Spinal cord (tissue), 10 donors: ENCODE measurements around the gene SLC13A4. TPM values are rescaled to one million over a fixed set of nuclear protein-coding genes. Genes with fewer than 3 reads are reported as not detected.

Experiments used
- DNase-seq, 6 donors: peaks; one replicate each; pipeline versions ENCODE4 v3.0.0 to v3.0.0-alpha.2; 2013 to 2015; ENCODE audit warnings: low spot score in 6 of 6, low read depth in 4 of 6
- H3K27ac ChIP-seq: one replicate; pipeline ENCODE4 v1.5.1; 2013; ENCODE audit warnings: low read depth, low read length, control low read depth
- H3K27me3 ChIP-seq: one replicate; pipeline ENCODE4 v1.6.1; 2013; ENCODE audit warnings: low read length; ENCODE audit not compliant: control insufficient read depth, insufficient read depth
- H3K36me3 ChIP-seq: one replicate; pipeline ENCODE4 v1.6.1; 2013; ENCODE audit warnings: low read length; ENCODE audit not compliant: control insufficient read depth, insufficient read depth
- H3K4me1 ChIP-seq: one replicate; pipeline ENCODE4 v1.6.1; 2013; ENCODE audit warnings: low read length; ENCODE audit not compliant: control insufficient read depth, insufficient read depth
- H3K4me3 ChIP-seq: one replicate; pipeline ENCODE4 v1.5.1; 2013; ENCODE audit warnings: low read depth, low read length, control low read depth
- H3K9me3 ChIP-seq: one replicate; pipeline ENCODE4 v1.6.1; 2013; ENCODE audit warnings: low read length; ENCODE audit not compliant: control insufficient read depth, insufficient read depth
- WGBS: methylation state at CpG from one replicate; pipeline ENCODE4 v1.1.5; 2013; ENCODE audit warnings: missing lambda C conversion rate; ENCODE audit not compliant: insufficient coverage; 5-methylcytosine and 5-hydroxymethylcytosine counted together
- polyA plus RNA-seq, 2 donors: library from polyadenylated mRNA; unstranded; fragments of 120-200 nt; gene quantifications; one replicate each; pipeline ENCODE4 v1.2.1, GENCODE V29; 2013; ENCODE audit not compliant: insufficient read length in 2 of 2
- total RNA-seq, 2 donors: library from RNA; depleted of rRNA in 1 of 2; stranded (reverse); fragments of 120-200 nt in 1 of 2; fragments of >200 nt in 1 of 2; gene quantifications; one replicate each; pipeline versions ENCODE4 v1.2.3 to v1.2.4, GENCODE V29; 2013 to 2014
- donor health status: healthy.

The SLC13A4 gene
- total and polyA plus RNA-seq, 4 donors = 5.0 to 936 (median 106) TPM

GRCh38 chr7:135755351-135755753, 27.4 kb upstream of the SLC13A4 start:
- DNase-seq = peak in 1 of 6 donors; percentile 36
- WGBS = 84% methylated on average over 11 of the region's 11 CpGs
- H3K4me3 ChIP-seq = no peak overlapping the region
- no peak overlapping the region for H3K27ac ChIP-seq
- no peaks in the 10 kb centered on the region for H3K27me3 ChIP-seq
- no peaks in the 10 kb centered on the region for H3K36me3 ChIP-seq
- H3K9me3 ChIP-seq = no peaks in the 10 kb centered on the region
- H3K4me1 ChIP-seq = no peaks in the 10 kb centered on the region

DNA sequence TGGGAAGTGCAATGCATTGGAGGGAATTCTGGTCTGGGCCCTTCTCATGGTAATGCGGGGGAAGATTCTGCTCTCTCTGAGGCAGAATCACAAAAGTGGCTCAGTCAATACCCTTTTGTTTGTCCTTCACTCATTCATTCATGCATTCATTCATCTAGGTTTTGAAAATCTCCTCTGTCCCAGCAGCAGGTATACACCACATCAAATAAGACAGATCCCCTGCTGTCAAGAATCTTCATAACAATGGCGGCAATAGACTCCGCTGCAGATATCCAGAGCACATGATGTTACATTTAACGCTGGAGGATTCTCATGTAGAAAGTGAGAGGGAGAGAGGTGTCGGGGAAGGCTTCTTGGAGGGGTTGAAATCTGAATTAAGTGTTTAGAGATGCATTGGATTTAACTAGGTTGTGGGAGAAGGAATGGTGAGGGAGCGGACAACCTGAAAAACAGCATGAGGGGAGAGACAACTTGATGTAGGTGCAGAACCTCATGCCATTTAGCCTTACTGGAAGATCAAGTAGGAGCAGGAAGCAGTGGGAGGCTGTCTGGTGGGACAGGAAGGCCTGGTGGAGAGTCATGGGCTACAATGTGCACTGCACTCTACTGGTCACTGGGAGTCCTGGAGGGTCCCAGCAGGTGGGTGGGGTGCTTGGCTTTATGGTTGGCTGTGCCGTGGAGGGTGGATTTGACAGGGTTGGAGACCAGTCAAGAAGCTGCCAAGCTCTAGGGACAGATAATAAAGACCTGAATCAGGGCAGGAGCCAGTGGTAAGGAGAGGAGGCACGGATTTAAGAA, 25.8 kb upstream of the SLC13A4 start:
- 81% methylated on average over 6 of the region's 8 CpGs for WGBS
- Histone ChIP-seq H3K27ac (no peak overlapping the region), H3K4me3 (no peak overlapping the region), H3K9me3 (no peaks in the 10 kb centered on the region), H3K36me3 (no peaks in the 10 kb centered on the region), H3K4me1 (no peaks in the 10 kb centered on the region), H3K27me3 (no peaks in the 10 kb centered on the region)
- no peak for DNase-seq

DNA sequence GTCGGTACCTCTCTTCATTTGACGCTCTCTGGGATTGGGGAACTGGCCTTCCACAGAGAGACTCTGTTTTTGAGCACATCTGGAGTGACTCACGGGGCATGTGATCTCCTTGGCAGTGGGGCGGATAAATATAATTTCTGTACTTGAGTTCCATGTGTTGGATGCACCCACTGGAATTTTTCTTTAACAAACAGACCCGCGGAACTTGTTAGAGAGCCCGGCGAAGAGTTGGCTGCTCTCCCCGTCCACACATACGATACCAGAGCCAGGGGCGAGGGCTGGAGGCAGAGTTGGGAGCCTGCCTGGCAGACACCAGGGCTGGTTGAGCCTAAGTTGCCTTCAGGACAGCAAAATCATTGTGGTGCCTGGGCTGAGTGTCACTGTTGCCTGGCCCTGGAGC, 20.8 kb upstream of the SLC13A4 start, which contains the start of gene FAM180A:
FAM180A (minus strand) TSS at position 44 of the 400 bp plus-strand sequence. CDS start 233 bp downstream, outside the sequence.
- Histone ChIP-seq H3K27me3 (no peaks in the 10 kb centered on the region), H3K27ac (no peak within 1 kb of the TSS), H3K9me3 (no peaks in the 10 kb centered on the region), H3K4me3 (no peak within 1 kb of the TSS), H3K4me1 (peaks cover 6% of the 10 kb centered on the region), H3K36me3 (no peaks in the 10 kb centered on the region)
- WGBS = 85% methylated on average over 10 of the region's 11 CpGs
- peak in 1 of 6 donors; percentile 28 for DNase-seq

GRCh38 chr7:135747366-135747765, 19.4 kb upstream of the SLC13A4 start:
- Histone ChIP-seq H3K27me3 (no peaks in the 10 kb centered on the region), H3K4me1 (peaks cover 6% of the 10 kb centered on the region), H3K4me3 (no peak overlapping the region), H3K27ac (no peak overlapping the region), H3K36me3 (no peaks in the 10 kb centered on the region), H3K9me3 (no peaks in the 10 kb centered on the region)
- no peak for DNase-seq
- 88% methylated on average over 7 of the region's 8 CpGs for WGBS

DNA sequence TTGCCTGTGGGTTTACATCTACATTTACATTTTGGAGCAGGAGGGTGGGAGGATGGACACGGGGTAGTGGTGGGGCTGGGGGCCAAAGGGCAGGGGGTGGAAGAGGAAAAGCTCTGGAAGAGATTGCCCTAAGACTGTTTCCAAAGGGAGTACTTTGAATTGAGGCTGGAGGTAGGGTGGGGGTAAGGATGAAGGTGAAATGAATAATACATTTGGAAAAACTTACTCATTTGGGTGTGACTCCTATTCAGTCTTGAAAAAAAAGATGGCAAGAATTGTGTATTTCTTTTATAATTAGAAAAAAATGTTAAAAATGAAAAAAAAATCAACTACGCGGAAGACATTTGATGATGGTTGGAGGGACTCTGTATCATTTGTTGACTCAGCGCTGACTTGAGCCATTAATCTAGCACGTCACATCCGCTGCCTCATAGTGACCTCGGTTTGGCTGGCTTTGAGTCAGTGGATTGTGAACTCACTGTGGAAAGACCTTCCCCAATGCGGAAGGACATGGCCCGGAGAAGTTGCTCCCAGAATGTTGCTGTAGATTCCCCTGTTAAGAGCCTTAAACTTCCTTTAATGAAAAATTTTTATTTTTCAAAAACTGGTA, 17.8 kb upstream of the SLC13A4 start:
- DNase-seq = no peak
- Histone ChIP-seq H3K27me3 (no peaks in the 10 kb centered on the region), H3K9me3 (no peaks in the 10 kb centered on the region), H3K4me3 (no peak overlapping the region), H3K27ac (no peak overlapping the region), H3K4me1 (peaks cover 6% of the 10 kb centered on the region), H3K36me3 (no peaks in the 10 kb centered on the region)
- WGBS = 82% methylated on average over 3 of the region's 9 CpGs

DNA sequence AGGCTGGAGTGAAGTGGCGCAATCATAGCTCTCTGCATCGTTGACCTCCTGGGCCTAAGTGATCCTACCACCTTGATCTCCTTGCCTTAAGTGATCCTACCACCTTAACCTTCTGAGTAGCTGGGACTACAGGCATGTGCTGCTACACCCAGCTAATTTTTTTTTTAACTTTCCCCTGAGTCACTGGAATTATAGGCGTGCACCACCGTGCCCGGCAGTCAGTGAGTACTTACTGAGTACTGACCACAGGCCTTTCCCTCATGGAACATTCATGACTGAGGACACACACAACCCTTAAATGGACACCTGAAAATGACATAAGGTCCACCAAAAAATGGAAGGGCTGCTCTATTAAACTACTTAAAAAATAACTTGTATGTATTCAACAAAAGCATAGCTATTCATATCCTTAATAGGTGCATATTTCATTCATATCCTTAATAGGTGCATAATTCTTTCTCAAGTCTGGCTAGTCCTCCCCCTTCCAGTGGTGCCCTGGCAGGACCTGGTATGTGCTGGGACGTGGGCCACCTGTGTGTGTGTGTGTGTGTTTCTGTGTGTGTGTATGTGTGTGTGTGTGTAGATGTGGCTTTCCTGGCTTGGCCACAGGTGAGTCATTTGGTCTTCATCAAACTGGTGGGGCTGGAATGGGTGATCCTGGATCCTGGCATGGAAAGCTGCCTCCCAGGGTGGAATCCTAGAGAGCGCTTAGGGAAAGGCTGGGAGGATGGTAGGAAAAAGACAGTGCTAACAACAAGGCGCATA, 17.1 kb upstream of the SLC13A4 start:
- H3K4me1 ChIP-seq = peaks cover 6% of the 10 kb centered on the region
- no peak for DNase-seq
- no peaks in the 10 kb centered on the region for H3K36me3 ChIP-seq
- H3K9me3 ChIP-seq = no peaks in the 10 kb centered on the region
- 94% methylated on average over 8 of the region's 8 CpGs for WGBS
- H3K4me3 ChIP-seq = no peak overlapping the region
- H3K27ac ChIP-seq = no peak overlapping the region
- no peaks in the 10 kb centered on the region for H3K27me3 ChIP-seq

- WGBS = 33% methylated on average over 5 of the region's 14 CpGs
- Histone ChIP-seq H3K36me3 (no peaks in the 10 kb centered on the region), H3K27me3 (no peaks in the 10 kb centered on the region), H3K9me3 (no peaks in the 10 kb centered on the region), H3K27ac (peak overlapping the region; percentile 6), H3K4me1 (peaks cover 6% of the 10 kb centered on the region), H3K4me3 (no peak overlapping the region)
- DNase-seq = peak in 3 of 6 donors; percentile 15 to 72 (median 59)
Measured at GRCh38 chr7:135743907-135744731, 16.1 kb upstream of the SLC13A4 start.

- Histone ChIP-seq H3K36me3 (no peaks in the 10 kb centered on the region), H3K27ac (no peak overlapping the region), H3K9me3 (no peaks in the 10 kb centered on the region), H3K4me3 (no peak overlapping the region), H3K4me1 (peaks cover 6% of the 10 kb centered on the region), H3K27me3 (no peaks in the 10 kb centered on the region)
- DNase-seq = no peak
- WGBS = 92% methylated on average over 4 of the region's 4 CpGs
Measured at GRCh38 chr7:135742371-135742770, 14.4 kb upstream of the SLC13A4 start.

GRCh38 chr7:135741905-135742304, 13.9 kb upstream of the SLC13A4 start:
- DNase-seq = no peak
- 30% methylated on average over 2 of the region's 2 CpGs for WGBS

More at GRCh38 chr7:135741905-135742304, 13.9 kb upstream of the SLC13A4 start:
- Histone ChIP-seq H3K27me3 (no peaks in the 10 kb centered on the region), H3K4me3 (no peak overlapping the region), H3K9me3 (no peaks in the 10 kb centered on the region), H3K4me1 (peaks cover 6% of the 10 kb centered on the region), H3K27ac (no peak overlapping the region), H3K36me3 (no peaks in the 10 kb centered on the region)
